Retinal pigment epithelial cell (primary cell): ENCODE results near the gene FDXR.

Source experiments
- DNase-seq: peaks from one replicate; pipeline ENCODE4 v3.0.0-alpha.2; 2010; ENCODE audit warnings: low read depth
- H3K4me3 ChIP-seq: 2 replicates; pipeline ENCODE4 v1.5.1; 2011; ENCODE audit warnings: mild to moderate bottlenecking, low read length, control low read depth, moderate library complexity
- CTCF ChIP-seq: conservative IDR thresholded peaks from 2 replicates; pipeline ENCODE4 v1.5.1; 2011; ENCODE audit warnings: low read depth, low read length, control low read depth, inconsistent platforms

The FDXR gene

GRCh38 chr17:74893936-74894671 lies 21.3 kb upstream of the FDXR start:
- no peak overlapping the region for H3K4me3 ChIP-seq
- TF ChIP-seq CTCF, result no peak
- DNase-seq, result no peak

- no peak for DNase-seq
- H3K4me3 ChIP-seq, result no peak within 1 kb of the TSS
- TF ChIP-seq CTCF, result no peak
These were observed 20.4 kb upstream of the FDXR start, which contains the start of gene FADS6 for GRCh38 chr17:74892974-74893911. TSS of gene FADS6 (minus strand) at chr17:74893633. CDS start at chr17:74893595, 38 bp downstream.

GRCh38 chr17:74892013-74892841 lies 19.4 kb upstream of the FDXR start:
- no peak for DNase-seq
- TF ChIP-seq CTCF, result no peak
- H3K4me3 ChIP-seq, result no peak overlapping the region

GRCh38 chr17:74890554-74890953 lies 17.8 kb upstream of the FDXR start:
- TF ChIP-seq CTCF, result no peak
- H3K4me3 ChIP-seq, result no peak overlapping the region
- DNase-seq, result no peak

- no peak overlapping the region for H3K4me3 ChIP-seq
- no peak for TF ChIP-seq CTCF
- DNase-seq, result no peak
These were observed 15.7 kb upstream of the FDXR start for GRCh38 chr17:74888469-74888868.

GRCh38 chr17:74883241-74883745 lies 10.5 kb upstream of the FDXR start:
- no peak for DNase-seq
- no peak for TF ChIP-seq CTCF
- no peak overlapping the region for H3K4me3 ChIP-seq
